ENCODE data around the gene HHIPL1.
"Not testable (repeated sequence)": the region's sequence is repeated elsewhere in the genome, so short reads cannot be mapped to it uniquely, and the experiment has no call there.

HHIPL1 gene

DNA sequence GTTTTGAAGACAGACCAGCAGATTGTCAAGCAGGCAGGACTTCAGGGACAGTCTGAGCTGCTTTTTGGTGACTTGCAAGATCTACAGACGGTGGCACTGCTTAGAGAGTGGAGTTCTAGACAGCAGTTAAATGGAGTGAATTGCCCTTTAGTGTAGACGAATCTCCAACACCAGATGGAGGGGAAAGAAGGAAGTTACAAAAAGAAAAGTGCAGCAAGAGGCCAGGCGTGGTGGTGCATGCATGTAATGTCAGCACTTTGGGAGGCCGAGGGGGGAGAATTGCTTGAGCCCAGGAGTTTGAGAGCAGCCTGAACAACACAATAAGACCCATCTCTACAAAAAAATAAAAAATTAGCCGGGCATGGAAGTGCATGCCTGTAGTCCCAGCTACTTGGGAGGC is 8.4 kb upstream of the HHIPL1 start:
- DNase-seq: no peak

DNA sequence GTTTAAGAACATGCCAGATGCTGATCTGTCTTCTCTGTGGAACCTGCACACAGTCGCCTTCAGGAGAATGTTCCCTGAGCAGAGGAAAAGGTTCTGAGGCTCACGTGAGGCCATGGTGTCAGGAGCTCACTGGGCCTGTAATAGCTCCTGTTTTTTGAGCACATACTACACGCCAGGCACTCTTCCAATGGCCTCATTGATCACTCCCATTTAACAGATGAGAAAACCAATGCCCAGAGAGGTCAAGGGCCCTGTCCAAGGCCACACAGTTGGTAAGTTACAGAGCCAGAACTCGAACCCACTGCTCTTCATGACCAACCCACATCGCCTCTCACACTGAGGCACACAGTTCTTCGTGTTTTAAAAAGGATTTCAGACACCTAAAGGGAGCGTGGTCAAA is 7.3 kb upstream of the HHIPL1 start:
- no peak for DNase-seq

DNA sequence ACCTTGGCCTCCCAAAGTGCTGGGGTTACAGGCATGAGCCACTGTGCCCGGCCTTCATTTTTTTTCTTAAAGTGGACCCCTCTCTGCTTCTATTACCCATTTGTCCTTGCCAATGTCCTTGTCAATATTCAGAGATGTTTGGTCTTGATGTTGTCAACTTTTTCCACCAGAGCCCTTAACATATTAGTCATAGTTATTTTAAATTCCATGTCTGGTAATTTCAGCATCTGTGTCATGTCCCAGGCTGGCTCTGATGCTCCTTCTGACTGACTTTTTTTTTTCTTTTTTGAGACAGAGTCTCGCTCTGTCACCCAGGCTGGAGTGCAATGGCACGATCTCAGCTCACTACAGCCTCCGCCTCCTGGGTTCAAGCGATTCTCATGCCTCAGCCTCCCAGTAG is 2.2 kb upstream of the HHIPL1 start:
- DNase-seq: not testable (repeated sequence)

DNA sequence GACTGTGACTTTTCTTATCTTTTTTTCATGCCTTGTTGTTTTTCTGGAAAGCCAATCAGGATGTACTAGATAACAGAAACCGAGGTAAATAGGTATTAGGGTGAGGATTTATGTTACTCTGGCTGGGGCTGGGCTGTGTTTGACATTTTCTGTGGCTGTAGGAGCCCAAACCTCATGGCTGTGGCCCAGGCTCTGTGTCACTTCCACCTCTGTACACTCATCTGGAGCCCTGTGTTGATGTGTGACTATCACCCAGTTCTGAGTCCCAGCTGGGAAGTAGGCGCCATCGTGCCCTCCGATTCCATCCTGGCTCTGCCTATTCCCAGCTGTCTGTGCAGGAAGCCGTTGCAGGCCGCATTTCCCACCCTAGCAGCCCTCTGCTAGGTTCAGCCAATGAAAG is 1.6 kb upstream of the HHIPL1 start:
- DNase-seq: no peak

DNA sequence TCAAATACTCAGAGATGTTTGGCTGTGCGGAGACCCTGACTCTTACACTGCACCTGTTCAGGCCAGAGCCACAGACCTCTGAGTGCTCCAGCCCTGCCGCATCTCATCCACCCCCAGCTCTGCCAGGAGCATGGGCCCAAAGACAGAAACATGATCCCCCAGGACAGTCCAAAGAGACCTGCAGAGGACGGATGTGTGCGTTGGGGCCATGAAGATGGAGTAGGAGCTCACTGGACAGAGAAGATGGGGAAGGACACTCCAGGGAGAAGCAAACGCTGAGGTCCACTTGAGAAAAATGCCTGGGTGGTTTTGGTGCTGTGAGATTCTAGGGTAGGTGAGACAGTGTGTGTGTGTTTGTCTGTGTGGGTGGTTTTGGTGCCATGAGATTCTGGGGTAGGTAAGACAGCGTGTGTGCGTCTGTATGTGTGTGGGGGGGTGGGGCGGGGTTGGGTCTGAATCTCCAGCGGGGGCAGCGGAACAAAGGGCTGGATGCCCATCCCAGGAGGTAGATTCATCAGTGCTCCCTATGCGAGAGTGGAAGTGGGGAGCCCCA is 818 bp upstream of the HHIPL1 start:
- DNase-seq: no peak

DNA sequence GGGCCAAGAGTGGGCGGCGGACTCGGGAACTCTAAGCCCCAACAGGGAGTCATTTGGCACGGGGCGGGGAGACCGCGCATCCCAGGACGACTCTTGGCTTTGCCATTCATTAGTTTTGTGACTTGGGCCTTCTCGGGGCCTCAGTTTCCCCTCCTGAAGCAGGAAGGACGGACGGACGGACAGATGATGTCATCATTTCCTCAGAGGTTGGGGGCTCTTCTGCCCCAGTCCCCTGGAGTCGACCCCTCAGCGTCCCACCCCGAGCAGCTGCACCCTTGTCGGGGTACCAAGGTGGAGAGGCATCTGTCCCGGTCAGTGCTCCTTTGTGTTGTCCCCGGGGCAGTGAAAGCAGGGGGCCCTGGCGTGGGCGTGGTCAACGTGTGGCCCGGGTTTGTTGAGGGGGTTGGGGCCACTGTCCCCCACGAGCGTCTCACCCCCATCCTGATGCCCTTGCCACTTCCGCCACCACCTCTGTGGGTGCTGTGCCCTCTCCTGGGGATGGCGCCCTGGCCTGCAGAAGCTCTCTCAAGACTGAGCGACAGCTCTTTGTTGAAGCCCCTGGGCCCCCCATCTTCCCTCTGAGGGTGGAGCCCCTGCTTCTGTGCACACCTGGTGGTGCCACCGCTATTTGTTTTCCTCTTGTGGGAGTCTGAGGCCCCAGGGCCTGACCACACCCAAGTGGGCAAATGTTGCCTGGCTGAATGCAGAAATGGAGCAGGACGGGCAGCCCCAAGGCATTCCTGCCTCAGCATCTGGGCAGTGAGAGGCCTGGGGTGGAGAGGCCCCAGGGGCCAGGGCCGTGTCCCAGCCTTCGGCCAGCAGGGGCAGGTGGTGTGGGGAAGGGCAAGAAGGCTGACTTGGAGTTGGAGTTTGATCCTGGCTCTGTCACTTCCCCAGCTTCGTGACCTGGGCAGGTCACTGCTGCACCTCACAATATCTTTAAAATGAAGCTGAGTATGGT is 896 bp downstream of the HHIPL1 start:
- no peak for DNase-seq

DNA sequence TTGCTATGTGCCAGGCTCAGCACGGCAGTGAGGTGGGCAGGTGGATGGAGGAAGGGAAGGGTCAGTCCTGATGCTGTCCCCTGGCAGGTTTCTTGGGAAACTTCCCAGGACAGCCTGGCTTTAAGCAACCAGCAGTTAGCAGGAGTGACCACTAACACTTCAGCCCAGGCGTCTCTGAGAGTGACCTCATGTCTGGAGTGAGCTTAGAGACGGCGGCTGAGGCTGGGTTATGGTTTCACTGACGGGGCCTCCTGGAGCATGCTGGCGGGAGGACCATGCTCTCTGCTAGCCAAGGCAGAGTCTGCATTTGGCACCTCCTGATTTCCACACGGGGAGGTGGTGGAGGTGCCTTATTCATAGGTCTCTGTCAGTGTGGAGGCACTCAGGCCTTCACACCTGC is 2.5 kb downstream of the HHIPL1 start:
- DNase-seq: no peak

DNA sequence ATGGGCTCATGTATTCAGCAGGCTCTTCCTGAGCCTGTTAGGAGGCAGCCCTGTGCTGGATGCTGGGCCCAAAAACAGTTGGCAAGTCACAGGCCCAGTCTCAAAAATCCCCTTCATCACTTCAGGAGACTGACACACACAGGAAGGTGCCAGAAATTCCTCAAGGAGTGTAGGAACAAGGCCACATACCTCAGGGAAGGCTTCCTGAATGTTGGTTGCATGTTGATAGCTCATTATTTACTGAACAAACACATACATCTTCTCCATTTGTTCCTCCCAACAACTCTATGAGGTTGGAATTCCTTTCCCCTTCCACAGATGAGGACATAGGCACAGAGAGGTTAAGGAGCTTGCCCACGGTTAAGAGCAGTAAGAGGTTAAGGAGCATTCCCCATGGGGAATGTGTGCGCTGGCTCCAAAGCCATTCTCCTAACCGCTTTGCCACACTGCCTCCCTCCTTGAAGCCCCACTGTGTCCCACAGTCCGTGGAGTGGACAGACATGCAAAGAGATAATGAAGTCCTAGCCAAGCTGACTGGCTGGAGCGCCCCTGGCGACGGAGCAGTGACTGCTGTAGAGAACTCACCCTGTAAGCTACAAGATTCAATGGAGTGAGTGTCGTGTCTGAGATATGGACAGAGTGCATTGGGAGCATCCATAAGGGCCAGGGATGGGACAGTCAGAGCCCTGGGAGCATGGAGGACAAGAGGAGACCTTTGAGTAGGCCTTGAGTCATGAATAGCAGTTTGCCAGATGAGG is 3.3 kb downstream of the HHIPL1 start:
- no peak for DNase-seq

DNA sequence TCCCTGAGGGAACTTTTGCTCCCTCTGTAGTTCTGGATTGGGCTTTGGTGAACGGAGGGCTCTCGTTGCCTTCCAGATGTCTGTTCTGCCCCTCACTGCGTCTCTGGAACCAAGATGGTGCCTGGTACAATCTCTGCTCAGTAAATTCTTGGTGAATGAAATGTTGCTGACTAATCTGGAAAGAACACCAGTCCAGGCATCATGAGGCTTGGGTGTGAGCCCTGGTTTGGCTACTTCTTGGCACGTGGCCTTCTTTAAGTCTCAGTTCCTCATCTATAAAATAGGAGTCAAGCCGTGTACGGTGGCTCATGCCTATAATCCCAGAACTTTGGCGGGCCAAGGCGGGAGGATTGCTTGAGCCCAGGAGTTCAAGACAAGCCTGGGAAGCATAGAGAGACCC is 4.3 kb downstream of the HHIPL1 start:
- DNase-seq: no peak

DNA sequence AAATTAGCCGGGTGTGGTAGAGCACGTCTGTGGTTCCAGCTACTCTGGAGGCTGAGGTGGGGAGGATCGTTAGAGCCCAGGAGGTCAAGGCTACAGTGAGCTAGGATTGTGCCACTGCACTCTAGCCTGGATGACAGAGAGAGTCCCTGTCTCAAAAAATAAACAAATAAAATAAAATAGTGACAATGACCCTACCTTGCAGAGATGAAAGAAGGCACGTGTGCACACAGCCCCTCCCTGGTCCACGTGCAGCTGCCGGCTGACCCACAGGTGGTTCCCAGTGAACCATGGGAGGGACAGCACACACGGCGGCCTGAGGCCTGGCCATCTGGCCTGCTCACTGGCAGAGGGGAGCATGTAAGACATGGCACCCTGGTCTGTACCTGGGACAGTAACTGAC is 4.7 kb downstream of the HHIPL1 start:
- DNase-seq: no peak

DNA sequence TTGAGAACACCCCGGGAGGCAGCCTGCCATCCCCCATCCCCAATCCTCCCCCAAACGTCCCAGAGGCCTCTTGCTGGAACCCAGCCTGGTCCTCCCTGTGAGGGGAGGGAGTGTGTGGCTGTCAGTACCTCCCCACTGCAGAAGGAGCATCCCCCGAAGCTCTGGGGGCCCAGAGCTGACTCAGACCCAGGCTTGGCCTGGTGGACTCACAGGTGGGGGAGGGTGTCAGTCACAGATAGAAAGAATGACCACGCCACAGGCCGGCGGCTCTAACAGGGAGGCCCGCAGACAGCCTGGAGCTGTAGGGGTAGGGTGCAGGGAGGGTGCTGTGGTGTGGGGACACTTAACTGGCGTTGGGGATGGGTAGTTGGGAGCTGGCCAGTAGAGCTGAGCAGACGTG is 5.3 kb downstream of the HHIPL1 start:
- no peak for DNase-seq

DNA sequence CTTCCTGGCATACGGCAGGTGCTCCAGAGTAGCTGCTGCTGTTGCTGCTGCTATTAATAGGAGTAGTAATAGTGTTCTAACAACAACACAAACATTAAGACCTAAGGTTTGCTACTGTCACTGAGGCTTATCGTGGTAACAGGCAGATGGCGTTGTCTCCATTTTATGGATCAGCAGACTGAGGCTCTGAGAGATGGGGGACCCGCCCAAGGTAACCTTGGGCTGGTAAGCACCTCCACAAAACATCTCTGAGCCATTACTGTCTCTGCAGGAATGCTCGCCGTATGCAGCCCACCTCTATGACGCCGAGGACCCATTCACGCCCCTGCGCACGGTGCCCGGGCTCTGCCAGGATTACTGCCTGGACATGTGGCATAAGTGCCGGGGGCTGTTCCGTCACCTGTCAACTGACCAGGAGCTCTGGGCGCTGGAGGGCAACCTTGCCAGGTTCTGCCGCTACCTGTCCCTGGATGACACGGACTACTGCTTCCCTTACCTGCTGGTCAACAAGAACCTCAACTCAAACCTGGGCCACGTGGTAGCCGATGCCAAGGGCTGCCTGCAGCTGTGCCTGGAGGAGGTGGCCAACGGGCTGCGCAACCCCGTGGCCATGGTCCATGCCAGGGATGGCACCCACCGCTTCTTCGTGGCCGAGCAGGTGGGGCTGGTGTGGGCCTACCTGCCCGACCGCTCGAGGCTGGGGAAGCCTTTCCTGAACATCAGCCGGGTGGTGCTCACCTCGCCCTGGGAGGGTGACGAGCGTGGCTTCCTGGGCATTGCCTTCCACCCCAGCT is 7.2 kb downstream of the HHIPL1 start:
- no peak for DNase-seq

DNA sequence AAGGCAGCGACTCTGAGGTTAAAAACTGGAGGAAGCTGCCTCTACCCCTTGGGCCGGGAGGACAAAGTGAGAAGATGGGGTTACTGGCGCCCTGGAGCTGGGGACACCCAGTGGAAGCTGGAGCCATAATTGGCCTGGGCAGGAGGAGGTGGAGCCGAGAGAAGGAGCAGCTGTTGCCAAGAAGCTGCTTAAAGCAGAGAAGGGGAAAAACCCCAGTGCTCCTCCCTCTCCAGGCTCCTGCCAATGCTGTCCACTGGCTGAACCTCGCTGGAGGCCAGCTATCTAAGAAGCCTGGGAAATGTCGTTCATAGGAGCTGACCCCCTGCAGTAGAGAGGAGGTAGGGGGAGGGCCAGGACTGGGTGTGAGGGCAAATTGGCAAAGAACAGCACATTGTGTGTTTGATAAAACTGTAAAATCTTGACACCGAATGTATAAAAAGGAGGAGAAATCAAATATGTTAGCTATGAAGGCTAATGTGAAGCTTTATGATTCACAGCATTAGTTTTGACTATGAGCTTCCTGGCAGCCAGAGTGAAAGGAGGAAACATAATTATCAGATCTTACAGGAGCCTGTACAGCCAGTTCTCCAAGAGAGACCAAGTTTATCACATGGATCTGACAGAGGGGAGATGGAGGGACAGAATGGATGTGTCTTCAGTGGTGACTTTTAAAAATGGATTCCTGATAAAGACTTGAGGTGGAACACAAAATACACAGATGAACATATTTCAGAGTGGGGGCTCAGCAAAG is 9.5 kb downstream of the HHIPL1 start:
- no peak for DNase-seq

DNA sequence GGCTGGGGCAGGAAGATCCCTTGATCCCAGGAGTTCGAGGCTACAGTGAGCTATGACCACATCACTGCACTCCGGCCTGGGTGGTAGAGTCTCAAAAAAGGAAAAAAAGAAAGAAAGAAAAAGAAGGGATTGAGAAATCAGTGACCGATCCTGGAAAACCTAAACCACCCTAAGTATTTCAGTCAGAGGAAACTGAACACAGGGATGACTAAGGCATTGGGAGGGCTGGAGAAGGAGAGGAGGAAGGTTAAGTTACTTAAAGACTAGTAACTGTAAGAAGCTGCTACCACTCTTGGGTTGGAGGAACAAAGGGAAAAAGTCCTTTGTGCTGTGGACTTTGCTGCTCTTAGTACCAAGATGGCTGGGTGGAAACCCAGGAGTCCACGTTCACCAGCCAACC is 10.6 kb downstream of the HHIPL1 start:
- DNase-seq: no peak

DNA sequence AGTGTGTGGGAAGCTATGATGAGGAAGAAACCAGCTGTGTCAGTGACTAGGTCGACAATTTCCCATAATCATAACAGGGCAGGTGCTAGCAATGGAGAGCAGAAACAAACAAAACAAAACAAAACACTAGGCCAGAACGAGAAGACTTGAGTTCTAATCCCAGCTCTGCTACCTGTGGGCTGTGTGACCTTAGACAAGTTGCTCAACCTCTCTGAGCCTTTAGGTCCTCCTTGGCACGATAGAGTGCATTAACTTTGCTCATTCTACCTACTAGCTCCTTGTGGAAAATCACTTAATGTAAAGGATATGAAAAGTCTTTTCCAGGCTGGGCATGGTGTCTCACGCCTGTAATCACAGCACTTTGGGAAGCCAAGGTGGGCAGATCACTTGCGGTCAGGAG is 11.2 kb downstream of the HHIPL1 start:
- no peak for DNase-seq

DNA sequence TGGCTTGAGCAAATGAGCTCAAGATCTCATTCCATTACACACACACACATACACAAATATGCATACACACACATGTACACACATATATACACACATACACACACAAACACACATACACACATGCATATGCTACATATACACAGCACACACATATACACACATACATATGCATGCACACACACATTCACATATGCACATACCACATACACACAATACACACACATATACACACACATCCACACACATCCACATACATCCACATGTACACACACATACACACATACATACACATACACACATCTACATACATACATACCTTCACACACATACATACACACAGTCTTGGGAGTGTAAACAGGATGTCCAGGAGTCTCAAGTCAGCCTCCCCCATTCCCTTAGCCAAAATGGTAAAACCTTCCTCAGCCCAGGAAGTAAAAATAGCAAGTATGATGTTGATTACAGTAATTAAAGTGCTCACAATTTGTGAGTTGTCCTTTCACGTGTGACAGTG is 12.8 kb downstream of the HHIPL1 start:
- DNase-seq: no peak

DNA sequence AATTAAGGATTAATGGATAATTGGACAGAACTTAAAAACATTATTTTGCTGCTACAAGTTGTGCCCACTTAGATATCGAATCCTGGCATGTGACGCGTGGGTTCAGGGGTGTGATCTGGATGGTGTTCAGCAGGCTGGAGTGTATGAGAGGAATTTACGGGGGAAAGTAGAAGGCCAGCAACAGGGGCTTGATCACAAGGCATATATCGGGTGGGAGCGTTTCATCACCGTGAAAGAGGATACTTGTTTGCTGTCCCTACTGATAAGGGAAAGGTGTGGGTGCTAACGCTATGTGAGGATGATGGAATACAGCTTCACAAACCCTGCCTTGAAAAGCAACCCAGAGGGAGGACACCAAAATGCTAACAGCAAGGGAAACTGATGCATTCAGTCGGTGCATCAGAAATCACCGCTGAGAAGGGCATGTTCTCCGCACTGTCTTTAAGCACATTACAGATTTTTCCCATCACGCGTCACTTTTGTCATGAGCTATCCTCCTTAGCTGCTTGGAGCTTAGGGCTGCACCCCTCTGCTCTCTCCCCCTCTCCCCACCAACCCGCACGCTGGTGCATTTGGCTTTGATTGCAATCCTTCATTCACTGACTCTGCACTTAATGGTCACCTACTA is 13.4 kb downstream of the HHIPL1 start:
- DNase-seq: no peak

DNA sequence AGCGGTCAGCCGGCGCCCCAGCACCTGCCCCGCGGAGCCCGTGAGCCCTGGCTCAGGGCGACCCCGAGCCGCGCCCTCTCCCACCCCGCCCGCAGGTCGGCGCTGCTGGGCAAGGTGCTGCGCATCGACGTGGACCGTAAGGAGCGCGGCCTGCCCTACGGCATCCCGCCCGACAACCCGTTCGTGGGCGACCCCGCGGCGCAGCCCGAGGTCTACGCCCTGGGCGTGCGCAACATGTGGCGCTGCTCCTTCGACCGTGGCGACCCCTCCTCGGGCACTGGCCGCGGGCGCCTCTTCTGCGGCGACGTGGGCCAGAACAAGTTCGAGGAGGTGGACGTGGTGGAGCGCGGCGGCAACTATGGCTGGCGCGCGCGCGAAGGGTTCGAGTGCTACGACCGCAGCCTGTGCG is 14.4 kb downstream of the HHIPL1 start:
- no peak for DNase-seq

DNA sequence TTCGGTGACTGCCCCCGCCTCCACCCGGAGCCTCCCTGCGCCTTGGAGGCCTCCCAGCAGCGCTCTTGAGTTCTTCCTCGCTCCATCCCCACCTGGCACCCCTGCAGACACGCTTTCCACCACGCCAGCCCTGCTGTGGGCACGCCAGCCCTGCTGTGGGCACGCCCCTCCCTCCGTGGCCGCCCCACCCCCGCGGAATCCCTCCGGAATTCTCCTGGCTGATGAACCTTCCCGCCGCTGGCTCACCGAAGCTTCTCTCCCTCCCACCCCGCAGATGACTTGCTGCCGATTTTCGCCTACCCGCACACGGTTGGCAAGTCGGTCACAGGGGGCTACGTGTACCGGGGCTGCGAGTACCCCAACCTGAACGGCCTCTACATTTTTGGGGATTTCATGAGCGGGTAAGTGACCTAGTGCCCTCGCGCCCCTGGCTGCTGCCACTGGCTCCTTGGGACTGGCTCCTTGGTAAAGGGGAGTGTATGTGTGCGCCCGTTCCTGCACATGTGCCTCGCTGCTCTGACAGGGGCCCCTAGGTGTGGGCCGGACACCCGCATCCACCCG is 15.2 kb downstream of the HHIPL1 start:
- no peak for DNase-seq

DNA sequence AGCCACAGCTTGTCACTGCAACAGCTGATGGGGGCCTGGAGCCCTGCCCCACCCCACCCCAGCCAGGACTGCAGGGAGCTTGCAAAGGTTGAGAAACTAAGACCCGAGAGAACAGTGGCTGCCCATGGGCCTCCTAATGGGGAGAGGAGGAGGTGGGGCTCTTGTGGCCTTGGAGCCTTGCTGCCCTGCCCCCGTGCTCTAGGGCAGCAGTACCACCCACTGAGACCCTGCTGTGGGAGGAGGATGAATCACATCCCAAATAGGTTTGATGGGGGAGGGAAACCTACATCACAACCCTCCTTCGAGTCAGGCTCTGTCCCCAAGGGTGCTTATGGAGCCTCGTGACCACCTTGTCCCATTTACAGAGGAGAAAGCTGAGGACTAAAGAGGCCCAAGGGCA is 15.9 kb downstream of the HHIPL1 start:
- no peak for DNase-seq

DNA sequence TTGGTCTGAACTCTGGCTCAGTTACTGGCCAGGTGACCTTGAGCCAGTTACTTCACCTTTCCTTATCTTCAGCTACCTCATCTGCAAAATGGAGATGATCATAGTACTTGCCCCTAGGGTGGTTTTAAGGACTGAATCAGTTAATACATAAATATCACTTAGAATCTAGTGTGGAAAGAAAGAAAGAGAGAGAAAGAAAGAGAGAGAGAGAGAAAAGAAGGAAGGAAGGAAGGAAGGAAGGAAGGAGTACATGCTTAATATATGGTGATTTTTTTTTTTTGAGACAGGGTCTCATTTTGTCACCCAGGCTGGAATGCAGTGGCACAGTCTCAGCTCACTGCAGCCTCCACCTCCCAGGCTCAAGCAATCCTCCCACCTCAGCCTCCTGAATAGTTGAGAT is 16.3 kb downstream of the HHIPL1 start:
- DNase-seq: not testable (repeated sequence)
